Stimulated activated CD8-positive, alpha-beta memory T cell treated with anti-CD3 and anti-CD28 coated beads, Interleukin-4, amount 100 ng/mL, for 48 hours (primary cell): ENCODE data around the gene ASPSCR1.
"Not testable (repeated sequence)": the region's sequence is repeated elsewhere in the genome, so short reads cannot be mapped to it uniquely, and the experiment has no call there.

Experiments
- DNase-seq: peaks from one replicate; pipeline ENCODE4 v3.0.0-alpha.2; 2020

Gene ASPSCR1

GRCh38 chr17:81942167-81942553, 35.3 kb upstream of the ASPSCR1 start:
- no peak for DNase-seq

DNA sequence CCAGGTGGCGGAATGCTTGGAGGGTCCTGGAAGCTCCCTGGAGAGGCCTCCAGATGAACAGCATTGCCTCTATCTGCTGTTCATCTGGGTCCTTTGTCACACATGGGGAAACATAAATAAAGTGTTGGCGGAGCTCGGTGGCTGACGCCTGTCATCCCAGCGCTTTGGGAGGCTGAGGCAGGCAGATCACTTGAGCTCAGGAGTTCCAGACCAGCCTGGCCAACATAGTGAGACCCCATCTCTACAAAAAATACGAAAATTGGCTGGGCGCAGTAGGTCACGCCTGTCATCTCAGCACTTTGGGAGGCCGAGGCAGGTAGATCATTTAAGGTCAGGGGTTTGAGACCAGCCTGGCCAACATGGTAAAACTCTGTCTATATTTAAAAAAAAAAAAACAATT, 32.6 kb upstream of the ASPSCR1 start:
- no peak for DNase-seq

DNA sequence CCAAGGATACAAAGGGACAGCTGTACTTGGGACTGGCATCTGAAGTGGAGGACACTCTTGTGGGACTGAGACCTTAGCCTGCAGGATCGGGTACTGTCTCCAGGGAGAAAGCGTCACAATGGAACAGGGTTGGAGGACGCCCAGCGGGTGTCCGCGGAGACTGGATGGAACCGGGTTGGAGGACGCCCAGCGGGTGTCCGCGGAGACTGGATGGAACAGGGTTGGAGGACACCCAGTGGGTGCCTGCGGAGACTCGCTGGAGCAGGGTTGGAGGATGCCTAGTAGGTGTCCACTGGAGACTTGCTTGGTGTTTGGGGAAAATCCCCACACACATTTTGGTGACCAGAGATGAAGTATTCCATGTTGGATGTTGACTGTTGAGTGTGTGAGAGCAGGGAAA, 30.2 kb upstream of the ASPSCR1 start, which contains the start of gene MYADML2:
TSS of gene MYADML2 (minus strand) at position 45 of the 400 bp plus-strand sequence. CDS start 5,492 bp downstream, outside the sequence.
- DNase-seq, result no peak

- no peak for DNase-seq
These were observed 28.6 kb upstream of the ASPSCR1 start for GRCh38 chr17:81948635-81949378.

DNA sequence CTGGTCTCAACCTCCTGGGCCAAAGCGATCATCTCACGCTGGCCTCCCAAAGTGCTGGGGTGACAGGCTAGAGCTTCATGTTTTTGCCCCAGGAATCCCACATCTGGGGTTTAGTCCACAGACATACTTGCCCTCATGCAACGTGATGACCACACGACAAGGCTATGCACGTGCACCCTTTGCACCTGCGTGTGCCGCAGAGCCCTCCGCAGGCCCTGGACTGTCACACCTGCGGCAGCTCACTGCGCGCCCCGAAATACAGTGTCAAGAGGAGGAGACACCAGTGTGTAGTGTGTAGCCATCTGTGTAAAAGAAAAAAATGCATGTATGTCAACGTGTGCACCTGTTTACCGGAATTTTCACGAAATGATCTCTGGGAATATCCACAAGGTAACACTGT, 26.9 kb upstream of the ASPSCR1 start:
- DNase-seq, result no peak

DNA sequence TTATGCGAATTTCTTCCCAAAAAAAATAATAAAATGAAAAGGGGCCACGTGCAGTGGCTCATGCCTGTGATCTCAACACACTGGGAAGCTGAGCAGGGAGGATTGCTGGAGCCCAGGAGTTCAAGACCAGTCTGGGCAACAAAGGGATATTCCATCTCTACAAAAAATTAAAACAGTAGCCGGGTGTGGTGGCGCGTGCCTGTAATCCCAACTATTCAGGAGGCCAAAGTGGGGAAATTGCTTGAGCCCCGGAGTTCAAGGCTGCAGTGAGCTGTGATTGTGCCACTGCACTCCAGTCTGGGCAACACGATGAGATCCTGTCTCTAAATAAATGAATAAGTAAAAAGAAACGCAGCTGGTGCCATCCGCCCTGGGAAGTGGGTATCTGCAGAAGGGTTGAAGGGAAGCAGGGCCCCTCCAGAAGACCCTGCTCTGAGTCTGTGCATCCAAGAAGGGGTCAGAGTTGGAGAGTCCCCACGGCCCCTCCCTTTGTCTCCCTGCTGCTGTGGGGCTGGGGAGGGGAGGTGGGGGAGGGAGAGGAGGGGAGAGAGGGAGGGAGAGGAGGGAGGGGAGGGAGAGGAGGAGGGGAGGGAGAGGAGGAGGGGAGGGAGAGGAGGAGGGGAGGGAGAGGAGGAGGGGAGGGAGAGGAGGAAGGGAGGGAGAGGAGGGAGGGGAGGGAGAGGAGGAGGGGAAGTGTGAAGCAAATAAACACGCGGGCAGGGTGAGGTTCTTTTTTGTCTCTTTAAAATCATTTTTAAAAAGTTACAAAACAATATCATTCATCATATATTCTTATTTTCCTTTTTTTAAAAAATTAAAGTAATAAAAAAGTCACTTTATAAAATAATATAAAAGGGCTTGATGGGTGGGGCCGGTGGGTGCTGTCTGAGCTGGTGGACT, 25.4 kb upstream of the ASPSCR1 start:
- no peak for DNase-seq

DNA sequence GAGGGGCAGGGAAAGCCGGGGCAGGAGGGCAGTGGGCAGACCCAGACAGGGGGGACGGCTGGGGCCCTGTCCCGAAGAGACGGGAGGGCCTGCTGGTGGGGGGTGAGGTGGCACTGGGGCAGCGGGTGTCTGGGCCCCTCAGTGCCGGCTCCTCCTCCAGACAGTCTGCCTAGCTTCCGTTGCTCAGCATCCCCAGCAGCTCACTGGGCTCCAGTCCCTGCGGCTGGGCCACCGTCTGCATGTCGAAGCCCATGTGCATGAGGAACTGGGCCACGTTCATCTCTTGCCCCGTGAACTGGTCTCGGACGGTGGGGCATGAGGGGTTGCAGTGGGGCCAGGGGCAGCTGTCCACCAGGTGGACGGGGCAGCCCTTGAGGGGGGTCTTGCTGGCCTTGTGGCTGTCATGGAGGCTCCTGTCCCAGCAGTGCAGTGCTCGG, 24.6 kb upstream of the ASPSCR1 start:
- DNase-seq, result no peak

DNA sequence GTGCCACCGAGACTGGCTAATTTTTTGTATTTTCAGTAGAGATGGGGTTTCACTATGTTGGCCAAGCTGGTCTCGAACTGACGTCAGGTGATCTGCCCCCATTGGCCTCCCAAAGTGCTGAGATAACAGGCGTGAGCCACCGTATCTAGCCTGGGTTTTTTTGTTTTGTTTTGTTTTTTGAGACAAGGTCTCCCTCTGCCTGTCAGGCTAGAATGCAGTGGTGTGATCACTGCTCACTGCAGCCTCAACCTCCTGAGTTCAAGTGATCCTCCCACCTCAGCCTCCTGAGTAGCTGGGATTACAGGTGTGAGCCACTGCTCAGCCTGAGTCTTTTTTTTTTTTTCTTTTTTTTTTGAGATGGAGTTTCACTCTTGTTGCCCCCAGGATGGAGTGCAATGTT, 24.0 kb upstream of the ASPSCR1 start:
- not testable (repeated sequence) for DNase-seq

- no peak for DNase-seq
These were observed 23.0 kb upstream of the ASPSCR1 start for GRCh38 chr17:81954131-81955057.

DNA sequence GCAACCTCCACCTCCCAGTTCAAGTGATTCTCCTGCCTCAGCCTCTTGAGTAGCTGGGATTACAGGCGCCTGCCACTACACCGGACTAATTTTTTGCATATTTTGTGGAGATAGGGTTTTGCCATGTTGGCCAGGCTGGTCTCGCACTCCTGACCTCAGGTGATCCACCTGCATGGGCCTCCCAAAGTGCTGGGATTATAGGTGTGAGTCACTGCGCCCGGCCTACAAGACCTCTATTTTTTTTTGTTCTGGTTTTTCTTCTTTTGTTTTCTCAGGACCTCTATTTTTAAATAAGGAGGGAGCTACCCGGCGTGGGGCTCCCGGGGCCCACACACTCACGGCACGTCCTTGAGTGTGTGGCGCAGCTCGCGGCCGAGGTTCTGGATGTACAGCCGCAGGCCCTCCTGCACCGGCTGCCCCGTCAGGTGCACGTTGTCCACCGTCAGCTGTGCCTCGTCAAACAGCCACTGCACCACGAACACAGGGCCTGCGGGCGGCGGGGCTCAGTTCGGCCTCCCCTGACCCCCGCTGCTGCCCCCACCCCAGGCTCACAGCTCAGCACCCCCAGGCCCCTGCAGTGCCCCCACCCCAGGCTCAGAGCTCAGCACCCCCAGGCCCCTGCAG, 22.3 kb upstream of the ASPSCR1 start:
- DNase-seq, result no peak

- no peak for DNase-seq
These were observed 21.5 kb upstream of the ASPSCR1 start for GRCh38 chr17:81955756-81956544.

- DNase-seq, result no peak
These were observed 20.5 kb upstream of the ASPSCR1 start for GRCh38 chr17:81956607-81957589.

DNA sequence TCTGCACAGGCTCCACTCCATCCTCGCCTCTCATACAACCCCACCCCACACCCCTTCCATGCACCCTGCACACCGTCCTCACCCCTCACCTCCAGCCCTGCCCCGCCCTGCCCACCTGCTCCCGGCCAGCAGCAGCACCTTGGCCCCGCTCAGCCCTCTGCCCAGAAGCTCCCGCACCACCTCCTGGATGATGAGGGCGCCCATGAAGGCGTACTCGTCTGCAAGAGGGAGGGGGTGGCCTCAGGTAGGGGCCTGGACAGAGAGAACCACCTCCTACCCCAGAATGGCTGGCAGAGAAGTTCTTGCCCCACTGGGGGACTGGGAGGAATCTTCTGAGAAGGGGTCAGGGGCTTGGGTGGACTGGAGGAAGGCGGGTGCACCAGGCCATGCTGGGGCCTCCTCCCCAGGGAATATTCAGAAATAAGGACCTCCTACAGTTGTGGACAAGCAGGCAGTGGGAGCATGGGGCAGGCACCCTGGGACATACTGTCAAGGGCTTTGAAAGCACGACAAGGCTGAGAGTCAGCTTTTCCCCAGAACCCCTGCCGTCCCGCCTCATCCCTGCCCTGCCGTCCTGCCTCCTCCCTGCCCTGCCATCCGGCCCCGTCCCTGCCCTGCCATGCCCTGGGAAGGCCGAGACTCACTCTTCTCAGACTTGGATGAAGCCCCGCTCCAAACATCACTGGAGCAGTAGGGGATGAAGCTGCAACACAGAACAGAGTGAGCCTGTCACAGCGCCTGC, 19.6 kb upstream of the ASPSCR1 start:
- no peak for DNase-seq

GRCh38 chr17:81958633-81959342, 18.6 kb upstream of the ASPSCR1 start:
- DNase-seq, result no peak

DNA sequence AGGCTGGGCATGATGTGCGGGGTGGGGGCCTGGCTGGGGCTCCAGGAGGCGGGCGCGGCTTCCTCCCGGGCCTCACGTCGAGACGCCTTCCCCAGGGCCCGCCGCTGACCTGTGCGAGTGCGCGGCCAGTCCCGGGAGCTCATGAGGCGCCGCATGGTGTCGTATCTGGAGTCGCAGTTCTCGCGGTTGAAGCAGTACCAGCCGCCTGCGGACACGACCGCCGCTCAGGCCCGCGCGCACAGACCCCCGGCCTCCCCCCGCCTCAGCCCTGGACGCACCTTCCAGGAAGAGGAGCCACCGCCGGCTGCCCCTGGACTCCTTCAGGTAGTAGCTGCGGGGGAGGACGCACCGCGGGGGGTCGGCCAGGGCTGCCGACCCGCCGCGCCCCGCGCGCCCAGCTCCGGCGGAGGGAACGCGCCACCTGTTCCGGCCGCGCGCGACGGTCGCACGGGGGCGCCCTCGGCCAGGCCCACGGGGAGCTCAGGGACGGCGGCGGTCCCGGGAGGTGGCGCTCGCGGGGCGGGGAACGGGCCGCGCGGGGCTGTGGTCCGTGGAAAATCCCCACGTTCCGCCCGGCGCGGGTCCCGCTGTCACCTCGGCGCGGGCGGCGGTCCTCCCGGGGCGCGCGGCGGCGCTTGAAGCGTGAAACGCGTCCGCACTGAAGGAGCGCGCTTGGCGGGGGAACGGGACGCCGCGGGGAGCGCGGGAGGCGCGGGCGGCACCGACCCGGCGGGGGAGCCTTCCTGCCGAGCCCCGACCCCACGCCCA, 17.9 kb upstream of the ASPSCR1 start:
- peak; percentile 84 for DNase-seq

DNA sequence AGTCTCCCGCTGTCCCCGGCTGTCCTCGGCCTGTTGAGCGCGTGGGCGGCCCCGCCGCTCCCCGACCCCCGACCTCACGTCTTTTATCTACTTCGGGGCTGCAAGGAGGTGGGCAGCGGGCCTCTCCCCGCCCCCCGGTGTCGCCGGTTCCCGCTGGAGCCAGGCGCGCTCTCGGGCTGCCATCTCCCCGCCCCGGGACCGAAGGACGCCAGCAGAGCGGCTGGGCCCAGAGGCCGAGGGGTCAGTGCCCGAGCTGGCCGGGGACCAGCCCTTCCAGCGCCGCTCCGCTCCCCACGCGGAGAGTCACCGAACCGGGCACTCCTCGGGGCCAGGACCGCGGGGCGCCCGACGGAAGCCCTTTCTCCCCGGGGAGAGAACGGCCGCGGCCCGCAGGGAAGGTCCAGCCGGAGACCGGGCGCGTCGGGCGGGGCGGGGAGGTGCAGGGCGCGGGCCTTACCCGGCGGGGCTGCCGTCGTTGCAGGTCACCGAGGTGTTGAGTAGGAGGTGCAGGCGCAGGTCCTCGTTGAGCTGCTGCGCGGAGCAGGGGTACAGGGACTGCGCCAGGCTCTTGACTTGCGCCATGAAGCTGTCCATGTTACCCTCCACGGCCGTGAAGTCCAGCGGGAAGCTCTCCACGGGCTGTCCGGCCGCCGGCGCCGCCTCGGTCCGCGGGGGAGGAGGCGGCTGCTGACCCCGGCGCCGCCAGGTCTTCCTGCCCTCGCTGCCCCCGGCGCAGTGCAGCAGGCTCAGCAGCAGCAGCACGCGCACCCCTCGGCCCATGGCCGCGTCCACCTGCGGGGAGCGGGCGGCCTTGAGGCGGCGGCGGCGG, 17.1 kb upstream of the ASPSCR1 start:
- no peak for DNase-seq

DNA sequence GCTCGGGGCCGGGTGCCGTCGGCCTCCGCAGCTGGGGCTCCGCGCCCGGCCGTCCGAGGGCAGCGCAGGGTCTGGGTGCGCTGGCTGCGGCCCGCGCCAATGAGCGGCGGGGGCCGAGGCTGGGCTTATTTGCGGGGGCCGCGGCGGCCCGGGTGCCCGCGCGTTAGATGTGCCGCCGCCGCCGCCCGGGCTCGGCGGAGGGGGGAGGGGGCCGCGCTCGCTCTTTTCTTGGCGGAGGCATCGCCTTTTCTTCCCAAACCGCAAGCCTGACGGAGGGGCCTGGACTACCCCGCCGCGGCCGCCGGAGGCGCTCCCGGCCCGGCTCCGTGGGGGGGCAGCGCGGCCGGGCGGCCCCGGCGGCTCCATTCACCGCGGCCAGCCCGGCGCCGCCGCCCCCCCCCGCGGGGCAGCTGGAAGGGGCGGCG, 16.3 kb upstream of the ASPSCR1 start, which contains the start of gene NOTUM:
TSS of gene NOTUM (minus strand) at position 101 of the 425 bp plus-strand sequence. CDS start 278 bp downstream, outside the sequence.
- no peak for DNase-seq
